Activated CD4-positive, CD25-positive, alpha-beta regulatory T cell (primary cell): ENCODE data around the gene CYP27B1.

Experiments
- DNase-seq, 4 experiments: peaks; one replicate each; lab custom pipeline; 2025; lab: John Stamatoyannopoulos, UW

The CYP27B1 gene

DNA sequence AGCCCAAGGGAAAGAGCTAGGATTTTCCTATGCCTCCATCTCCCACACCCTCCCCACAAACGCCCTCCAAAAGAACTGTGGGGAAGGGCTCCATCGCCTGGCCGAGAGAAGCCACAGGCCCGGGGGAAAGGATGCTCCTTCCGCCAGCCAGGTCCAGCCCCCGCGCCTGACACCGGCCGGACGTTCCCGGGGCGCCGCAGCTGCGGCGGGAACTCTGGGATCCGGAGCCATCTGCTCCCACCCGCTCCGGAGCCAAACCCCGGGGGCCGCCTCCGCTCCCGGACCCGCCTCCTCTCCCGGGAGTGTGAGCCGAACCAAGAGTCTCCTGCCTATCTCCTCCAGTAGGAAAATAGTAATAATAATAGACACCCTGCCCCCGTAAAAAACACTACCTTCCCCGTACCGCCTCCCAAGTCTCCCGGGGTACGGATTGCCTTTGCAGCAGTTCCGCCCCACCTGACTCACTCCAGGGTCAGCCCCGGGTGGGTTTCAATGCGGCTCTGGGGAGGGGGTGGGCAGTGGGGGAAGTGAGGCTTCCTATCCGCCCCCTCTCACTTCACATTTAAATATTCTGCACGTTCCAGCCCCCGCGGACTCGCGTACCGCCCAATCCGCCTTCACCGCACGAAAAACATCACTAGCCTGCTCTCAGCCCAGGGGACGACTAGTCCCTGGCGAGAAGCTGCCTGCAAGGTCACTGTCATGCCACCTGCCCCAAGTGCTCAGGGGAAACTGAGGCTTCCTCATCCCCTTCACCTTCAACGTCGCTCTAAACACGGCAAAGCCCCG lies 30.7 kb downstream of the CYP27B1 start:
- DNase-seq = no peak

DNA sequence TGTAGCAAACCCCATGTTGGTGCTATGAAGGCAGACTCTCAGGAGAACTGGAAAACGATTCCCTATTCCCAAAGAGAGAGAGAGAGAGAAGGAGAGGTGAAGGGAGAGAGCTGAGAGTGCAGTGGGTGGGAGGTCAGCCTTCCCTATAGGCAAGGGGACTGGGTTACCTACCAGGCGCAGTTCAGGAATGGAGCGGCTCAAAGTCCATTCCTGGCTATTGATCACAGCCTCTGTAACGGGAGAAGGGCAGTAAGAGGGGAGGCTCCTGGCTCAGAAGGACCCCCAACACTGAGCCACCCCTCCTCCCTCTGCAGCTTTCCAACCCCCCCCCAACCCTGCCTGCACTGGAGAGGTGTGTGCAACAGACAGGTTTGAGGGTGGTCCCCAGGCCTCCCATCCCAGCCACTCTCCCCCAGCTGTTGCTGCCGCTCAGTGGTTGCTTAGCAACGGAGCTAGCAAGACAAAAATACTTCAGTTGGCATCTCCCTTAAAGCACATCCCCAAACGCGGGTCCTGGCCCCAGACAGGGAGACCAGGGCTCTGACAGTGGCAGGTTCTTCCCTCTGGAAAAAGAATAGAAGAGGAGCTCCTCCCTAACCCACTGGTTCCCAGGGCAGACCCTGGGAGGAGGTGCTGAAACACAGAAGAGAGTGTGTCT lies 31.6 kb downstream of the CYP27B1 start:
- no peak for DNase-seq

DNA sequence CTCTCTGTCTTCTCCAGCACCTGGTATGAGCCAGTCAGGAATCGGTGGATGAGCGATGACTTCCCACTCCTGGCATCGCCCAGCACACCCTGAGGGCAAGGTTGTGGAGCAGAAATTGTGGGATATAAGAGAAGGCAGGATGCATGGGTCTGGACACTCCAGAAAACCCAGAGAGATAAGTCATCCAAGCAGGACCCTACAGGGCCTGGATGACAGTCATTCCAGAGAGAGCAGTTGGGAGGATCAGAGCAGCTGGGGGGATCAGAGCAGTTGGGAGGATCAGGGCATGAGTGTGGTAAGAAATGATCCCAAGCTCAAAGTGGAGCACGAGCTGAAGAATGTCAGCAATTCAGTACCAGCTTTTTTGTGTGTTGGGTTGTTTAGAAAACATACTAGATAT lies 32.3 kb downstream of the CYP27B1 start:
- DNase-seq = no peak

DNA sequence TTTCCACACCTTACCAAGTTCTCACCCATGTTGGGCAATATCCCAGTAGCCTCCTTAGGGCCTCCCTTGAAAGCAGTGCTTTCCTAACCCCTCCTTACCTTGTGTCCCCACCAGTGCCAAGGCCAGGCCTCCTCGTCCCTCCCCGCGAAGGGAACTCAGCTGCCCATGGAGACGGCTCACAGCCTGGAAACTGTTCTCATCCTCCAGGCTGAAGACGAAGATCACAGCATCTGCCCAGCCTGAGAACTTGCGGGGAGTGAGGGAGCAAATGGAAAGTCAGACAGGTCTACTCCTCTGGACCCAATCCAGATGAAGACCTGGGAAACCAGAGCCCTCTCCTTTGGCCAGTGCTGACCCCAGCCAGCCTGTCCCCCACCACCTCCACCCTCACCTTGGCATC lies 33.0 kb downstream of the CYP27B1 start:
- no peak for DNase-seq

DNA sequence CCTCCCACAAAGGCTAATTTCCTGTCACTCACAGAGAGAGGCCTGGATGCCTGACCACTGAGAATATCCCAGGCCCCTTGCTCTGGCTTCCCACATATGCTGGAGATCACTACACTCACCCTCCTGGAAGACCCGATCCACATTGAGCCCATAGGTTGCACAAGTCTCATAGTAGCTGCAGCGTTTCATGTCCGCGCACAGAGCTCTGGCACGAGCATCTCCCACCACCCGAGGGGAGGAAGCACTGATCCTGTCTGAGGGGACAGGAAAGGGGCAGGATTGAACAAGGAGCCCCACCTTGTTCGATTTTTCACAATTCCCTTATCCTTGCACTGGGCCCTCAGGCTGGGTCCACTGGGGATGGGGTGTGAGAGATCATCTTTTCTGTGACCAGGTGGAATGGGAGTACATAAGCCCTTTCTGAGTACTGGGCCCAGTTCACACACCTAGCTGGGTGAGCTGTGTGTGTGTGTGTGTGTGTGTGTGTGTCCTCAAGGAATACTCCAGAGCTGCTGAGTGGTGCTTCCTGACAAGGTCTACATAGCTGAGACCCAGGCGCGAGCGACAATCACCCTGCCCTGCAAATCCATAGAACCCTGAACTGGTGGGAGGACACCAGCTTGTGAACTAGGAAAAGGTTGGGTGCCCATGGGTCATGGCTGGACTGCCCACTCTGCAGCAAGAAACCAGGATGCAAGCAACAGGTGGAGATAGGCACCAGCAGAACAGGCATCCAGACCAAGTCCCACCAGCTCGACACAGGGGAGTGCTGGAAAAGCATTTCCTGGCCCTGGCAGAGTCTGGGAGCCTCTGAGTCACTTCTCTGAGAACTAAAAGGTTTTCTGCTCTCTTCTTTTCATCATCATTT lies 33.9 kb downstream of the CYP27B1 start:
- no peak for DNase-seq

DNA sequence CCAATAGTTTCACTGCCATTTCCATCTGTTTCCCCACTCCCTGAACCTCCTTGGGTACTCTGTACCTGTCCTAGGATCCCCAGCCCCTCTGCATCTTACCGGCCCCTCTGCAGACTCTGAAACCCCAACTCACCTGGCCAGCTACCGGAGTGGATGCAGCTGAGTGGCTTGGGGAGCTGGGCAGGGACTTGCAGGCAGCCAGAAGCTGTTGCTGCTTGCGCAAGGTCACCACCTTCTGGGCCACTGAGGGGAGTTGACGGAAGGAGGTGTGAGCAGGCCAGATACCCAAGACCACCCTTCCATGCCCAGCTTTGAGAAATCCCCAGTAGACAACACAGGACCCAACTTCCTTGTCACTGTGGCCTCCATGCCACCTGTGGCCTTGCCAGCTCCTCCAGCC lies 34.6 kb downstream of the CYP27B1 start:
- no peak for DNase-seq

DNA sequence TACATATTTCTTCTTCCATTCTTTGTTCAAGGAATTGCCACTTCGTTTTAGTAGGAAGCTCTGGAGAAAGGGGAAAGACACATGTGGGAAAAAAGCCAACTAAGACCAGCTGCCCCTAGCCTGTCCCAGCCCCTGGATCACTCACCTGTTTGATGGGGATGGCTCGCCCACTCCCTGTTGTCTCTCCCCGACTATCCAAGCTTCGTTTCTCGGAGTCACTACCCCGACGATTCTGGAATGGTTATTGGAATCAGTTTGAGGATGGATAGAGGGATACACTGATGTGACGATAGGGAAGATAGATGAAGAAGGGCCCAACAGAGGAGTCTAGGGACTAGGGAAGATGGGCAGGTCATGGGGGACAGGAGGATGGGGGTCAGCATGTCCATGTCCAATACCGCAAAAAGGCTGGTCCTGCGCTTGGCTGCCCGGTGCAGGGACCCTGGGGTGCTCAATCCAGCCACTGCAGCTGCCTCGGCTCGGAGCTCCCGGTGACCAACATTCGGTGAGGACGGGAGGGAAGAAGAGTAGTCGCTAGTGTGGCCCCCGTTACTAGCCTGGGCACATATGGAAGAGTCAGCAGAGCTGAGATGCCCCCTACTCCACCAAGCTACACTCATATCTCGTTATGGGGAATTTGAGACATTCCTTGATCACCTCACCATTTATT lies 35.3 kb downstream of the CYP27B1 start:
- no peak for DNase-seq

DNA sequence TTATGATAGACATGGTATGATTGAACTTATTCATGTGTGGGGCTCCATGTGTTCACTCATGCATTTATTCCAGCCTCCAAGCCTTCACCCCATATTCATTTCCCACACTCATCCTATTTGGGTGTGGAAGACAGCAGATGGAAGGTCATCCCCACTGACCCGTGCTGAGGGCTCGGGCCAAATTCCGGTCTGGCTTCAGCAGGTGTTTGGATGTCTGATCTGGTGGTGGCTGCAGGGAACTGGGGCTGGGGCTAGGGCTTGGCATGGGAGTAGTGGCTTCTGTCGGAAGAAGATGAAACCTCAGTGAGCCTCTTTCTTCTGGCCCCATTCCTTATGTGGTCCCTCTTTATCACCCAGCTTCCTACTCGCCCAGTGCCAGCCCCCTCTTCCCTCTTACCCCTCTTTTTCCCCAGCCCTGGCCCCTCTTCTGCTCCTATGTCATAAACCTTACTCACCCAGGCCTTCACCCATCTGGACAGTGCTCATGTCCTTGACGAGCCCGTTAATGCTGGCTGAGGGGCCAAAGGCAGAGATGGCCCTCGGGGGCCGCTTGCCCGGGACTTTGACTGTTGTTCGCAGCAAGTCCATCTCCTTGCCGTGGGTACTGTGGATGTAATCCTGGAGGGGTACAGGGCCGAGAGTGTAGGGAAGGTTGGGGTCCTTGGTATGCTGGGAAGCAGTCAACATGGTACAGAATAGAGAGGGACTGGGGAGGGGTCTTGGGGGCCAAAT lies 36.4 kb downstream of the CYP27B1 start:
- no peak for DNase-seq

DNA sequence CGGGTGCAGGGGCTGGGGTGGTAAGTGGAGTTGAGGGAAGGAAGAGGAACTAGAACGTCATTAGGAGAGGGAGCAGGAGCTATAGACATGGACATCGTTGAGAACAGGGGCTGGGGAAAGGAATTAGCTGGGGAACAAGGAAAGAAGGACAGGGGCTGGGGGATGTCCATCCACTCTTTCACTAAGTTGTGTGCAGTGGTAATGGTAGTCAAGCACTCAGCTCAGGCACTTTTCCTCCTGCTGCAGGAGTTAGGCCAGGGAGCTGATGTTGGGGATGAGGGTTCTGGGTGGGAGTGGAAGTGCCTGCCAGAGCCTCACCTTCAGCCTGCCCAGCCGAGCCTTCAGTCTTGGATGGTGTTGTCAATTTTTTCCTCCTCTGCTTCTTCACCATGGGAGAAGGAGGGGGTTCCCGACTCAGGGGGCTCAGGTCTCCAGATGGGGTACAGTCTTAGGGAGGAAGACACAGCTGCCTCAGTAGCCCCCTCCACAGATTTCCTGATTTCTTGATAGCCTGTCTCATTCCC lies 37.5 kb downstream of the CYP27B1 start:
- DNase-seq = no peak

DNA sequence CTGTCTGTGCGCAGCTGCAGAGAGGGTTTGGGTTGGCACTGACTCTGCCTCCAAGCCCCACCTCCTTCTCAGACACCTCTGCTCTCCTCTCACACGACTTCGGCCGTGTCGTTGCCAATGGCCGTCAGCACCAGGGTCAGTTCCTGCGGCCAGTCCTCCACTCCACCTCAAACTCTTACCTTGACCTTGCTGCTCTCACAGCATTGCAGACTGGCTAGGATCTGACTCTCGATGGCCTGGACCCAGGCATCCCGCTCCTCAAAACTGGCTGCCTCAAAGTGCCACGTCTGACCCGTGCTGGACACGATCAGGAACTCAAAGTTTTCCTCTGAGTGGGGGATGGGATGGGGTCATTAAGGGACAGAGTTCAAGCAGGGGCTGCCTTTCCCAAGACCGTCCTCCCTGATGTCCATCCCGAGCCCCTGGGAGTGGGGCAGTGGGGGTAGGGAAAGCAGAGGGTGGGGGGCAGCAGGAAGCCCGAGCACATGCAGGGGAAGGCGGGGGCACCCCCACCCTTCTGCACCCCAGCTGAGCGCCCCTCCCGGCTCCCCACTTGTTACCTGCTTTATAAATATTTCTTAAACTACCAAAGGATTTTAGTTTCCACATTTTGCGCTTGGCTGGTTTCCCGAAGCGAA lies 39.0 kb downstream of the CYP27B1 start:
- no peak for DNase-seq

DNA sequence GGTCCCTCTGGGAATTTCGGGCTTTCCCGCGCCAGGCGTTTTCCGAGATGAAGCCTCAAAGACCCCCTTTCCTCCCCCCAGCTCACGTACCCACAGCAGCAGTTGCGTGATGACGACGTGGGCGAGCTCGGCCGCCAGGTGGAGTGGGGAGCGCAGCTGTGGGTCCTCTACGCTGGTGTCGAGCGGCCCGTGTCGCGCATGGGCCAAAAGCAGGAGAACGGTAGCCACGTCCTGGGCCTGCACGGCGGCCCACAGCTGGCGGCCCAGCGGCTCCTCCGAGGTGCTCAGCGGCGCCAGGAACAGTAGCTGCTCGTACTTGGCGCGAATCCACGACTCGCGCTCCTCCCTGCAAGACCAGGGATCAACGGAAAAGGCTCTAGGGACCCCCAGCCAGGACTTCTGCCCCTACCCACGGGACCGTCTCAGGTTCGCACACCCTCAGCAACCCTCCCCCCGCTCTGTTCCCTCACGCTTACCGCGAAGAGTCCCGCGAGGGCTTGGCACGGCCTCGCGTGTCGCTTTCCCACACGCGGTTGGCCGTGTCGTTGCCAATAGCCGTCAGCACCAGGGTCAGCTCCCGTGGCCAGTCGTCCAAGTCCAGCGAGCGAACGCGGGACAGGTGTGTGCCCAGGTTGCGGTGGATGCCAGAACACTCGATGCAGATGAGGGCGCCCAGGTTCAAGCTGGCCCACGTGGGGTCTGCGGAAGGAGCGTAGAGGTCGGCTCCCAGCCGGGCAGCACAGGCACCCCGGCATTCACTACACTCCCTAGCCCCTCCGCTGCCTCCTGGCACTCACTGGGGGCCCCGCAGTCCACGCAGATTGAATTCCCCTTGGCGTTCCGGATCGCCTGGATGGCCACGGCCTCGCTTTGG lies 39.8 kb downstream of the CYP27B1 start:
- DNase-seq = no peak

DNA sequence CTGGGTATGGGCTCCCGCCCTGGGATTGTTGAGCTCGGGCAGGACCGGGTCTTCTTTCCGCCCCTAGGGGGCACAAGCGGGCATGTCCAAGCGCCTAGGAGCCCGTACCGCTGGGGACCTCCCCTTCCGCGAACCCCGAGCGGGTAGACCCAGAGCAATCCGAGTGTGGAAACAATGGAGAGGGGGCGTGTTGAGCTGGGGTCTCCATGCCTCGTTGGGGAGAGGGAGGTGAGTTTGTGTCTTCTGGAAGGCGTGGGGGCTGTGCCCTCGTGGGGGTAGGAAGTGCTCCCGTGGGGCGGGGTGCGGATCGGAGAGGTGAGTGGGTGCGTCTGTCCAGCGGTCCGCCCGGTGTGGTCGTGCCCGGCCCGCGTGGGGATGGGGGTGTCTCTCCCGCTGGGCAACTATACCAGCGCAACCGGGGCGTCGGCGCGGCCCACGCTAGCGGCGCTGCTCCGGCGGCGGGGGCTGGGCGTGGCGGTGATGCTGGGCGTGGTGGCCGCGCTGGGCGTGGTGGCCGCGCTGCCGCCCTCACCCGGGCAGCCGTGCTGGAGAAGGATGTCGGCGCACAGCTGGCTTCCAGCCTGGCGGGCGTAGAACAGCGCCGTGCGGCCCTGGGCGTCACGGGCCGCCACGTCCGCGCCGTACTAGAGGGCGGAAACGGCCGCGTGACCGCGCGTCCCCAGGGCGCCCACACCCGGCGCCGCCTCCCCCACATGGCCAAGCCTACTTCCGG lies 40.6 kb downstream of the CYP27B1 start:
- DNase-seq = no peak

DNA sequence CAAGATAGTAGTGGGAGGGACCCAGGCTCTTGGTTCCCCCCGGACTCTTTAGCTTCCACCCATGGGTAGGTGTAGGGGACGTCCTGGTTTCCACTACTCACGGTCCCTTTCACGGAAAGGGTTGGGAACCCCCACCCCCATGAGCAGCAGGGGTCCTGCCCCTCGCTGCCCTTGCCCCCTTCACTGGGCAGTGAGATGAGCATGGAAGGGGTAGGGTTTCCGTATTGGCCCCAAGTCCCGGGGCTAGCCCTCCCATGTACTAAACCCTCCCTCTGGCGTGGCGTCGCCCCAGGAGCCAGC lies 41.1 kb downstream of the CYP27B1 start:
- no peak for DNase-seq

DNA sequence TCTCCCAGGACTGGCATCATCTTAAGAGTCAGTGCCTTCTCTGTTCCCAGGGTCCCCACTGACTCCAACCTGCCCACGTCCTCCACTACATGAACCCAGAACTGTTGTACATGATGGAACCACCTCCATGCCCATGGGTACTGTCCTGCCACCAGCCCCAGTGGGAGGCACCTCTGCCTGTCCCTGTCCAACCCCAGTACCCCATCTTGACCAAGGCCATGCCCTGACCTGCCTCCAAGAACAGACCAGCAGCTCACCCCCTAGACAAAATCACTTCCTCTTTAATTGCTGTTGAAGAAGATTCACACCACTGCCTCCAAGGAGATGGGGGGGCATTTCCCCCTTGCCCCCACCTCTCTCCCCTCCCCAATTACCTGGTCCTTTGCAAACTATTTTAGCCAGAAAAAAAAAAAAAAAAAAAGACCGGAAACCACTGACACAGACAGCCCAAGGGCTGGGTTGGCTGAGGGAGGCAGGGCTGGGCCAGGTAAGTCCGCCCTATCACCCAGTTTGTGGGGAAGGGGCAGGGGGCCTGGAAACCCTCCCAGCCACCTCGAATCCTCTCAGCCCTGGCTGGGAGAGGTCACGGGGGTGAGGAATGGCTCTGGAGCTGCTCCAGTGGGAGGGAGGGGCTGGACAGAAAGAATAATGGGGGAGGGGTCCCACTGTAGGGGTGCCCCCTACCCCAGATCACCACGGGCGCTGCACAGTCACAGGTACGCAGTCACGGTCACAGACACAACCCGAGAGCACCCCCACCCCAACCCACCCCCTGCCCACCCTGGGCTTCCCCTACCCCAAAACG lies 41.7 kb downstream of the CYP27B1 start:
- no peak for DNase-seq

DNA sequence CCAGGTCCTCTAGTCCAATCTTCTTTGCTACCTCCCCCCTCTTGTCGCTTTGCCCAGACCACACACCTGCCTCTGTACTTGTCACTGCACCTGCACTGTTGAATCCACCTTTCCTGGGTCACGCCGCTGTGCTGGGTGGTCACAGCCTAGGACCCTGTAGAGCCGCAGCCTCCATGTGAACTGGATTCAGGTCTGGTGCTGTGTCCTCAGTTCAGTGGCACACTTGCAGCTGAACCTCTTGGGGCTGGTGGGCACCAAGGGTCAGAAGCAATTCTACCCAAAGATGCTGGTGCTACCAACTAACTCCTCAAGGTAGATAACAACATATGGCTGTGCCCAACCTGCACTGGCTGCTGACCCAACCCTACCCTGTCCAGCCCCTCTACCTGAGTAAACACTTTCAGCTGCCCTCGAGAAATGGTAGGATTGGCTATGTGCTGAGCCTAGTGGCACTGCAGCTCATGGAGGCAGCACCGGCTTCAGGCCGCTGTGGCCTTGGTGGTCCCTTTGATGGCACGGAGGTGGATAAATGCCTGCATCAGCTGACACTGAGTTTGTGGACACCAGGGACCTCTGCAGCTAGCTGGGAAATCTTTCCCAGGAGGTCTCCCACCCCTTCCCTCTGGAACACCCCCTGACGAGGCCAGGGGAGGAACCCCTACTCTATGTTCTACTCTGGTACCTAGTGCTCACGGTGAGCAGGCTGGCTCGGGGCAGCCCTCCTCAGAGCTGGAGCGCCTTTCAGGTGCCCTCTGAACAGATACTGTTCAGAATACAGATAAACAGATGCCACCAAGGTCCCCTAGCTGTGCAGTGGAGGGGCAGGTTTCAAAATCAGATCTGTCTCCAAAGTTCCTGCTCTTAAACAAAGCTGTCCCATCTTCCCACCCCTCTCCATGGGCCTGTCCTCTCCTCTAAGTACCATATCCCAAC lies 42.6 kb downstream of the CYP27B1 start:
- no peak for DNase-seq

DNA sequence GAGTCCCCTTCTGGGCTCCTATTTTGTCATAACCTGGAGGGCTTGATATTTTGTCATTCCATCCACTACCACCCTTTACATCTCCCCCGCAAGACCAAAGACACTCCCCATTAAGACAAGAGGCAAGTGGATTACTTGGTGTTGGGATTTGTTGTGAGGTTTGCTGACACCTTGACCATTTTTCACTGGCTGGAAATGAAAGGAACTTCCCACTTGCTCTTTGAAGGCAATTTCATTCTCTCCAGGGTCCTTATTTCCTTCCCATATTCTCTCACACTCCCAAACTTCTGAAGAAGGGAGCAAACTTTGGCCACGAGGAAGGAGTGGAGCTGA lies 43.3 kb downstream of the CYP27B1 start:
- no peak for DNase-seq
